ENCODE results near the gene PTPRA. TPM values are rescaled to one million over a fixed set of nuclear protein-coding genes. Genes with fewer than 3 reads are reported as not detected.

PTPRA gene
- total and polyA plus RNA-seq, 2 of the 13 experiments (the other 11 are each of a cell fraction or from before 2014, with no cell fraction given) = 47.2 to 127 TPM

- DNase-seq (ENCODE audit: low spot score) (no peak), FAIRE-seq (peak; percentile 4), ATAC-seq (no peak)
- intact Hi-C loops (cut with micrococcal nuclease; ENCODE audit: unreplicated experiment) (no loop called here), in situ Hi-C loops (cut with HindIII; ENCODE audit: extremely low pct_ligation_motif_present, low pct_unique_long_range_greater_than_20kb) (no loop called here)
- no peak overlapping the region for H2AFZ ChIP-seq (ENCODE audit: low read length)
- ChIA-PET POLR2A (no interaction called here), CTCF (ENCODE audit: low intra/inter-chr PET ratio, low total read pairs) (no interaction called here)
- H3K9me3 ChIP-seq (ENCODE audit: low read length) = 0 out of 2 replicates have a peak, but pooled peaks cover 3% of the 10 kb centered on the region
- TF ChIP-seq USF2 (IDR thresholded peaks at IDR 0.05; ENCODE audit: low read depth, low read length) = no peak
- TF ChIP-seq USF2 (CRISPR knock-in tag; IDR thresholded peaks at IDR 0.05; ENCODE audit: borderline replicate concordance) = no peak
- no peak for TF ChIP-seq HNF4A (CRISPR knock-in tag; IDR thresholded peaks at IDR 0.05)
- no peak for TF ChIP-seq PRMT3 (CRISPR knock-in tag; IDR thresholded peaks at IDR 0.05; ENCODE audit: borderline replicate concordance, low read depth)
- no peak for TF ChIP-seq CENPT (CRISPR knock-in tag; IDR thresholded peaks at IDR 0.05; ENCODE audit: low read depth)
- TF ChIP-seq MAFK (conservative IDR thresholded peaks at IDR 0.05 in 1 of 2, IDR thresholded peaks at IDR 0.05 in 1 of 2; ENCODE audit: low read length in 2 of 2) = no peak
- no peak for TF ChIP-seq ZNF510 (CRISPR knock-in tag; IDR thresholded peaks at IDR 0.05; ENCODE audit: low read depth)
- no peak for TF ChIP-seq RNF219 (CRISPR knock-in tag; IDR thresholded peaks at IDR 0.05)
- TF ChIP-seq ZMYM3 (CRISPR knock-in tag; IDR thresholded peaks at IDR 0.05) = no peak
- H3K4me1 ChIP-seq (ENCODE audit: insufficient read depth, low read length) = peaks cover 26% of the 10 kb centered on the region
- H3K27me3 ChIP-seq (ENCODE audit: control insufficient read depth in 1 of 2, insufficient read depth in 2 of 2, low read length in 2 of 2) = no peaks in the 10 kb centered on the region
- 61% methylated on average over 2 of the region's 2 CpGs for WGBS (ENCODE audit: low lambda C conversion rate)
- H3K79me2 ChIP-seq (ENCODE audit: insufficient read depth, low read length) = peaks cover 75% of the 10 kb centered on the region
- no peak overlapping the region for H3K4me2 ChIP-seq (ENCODE audit: low read depth, low read length)
- 0 out of 5 replicates have a peak, but pooled peaks cover 0 to 1% of the 10 kb centered on the region in 2 experiments for H3K36me3 ChIP-seq (replicated peaks in 1 of 2; ENCODE audit: control insufficient read depth in 1 of 2, insufficient read depth in 2 of 2, low read length in 2 of 2)
- no TSS peak for BruUV-seq (replicated peaks)
- no peak overlapping the region for H3K4me3 ChIP-seq (replicated peaks in 1 of 3; ENCODE audit: insufficient read depth in 1 of 3, low read depth in 2 of 3, low read length in 3 of 3)
- 0 out of 2 replicates have a peak, but pooled peaks cover 14% of the 10 kb centered on the region for H4K20me1 ChIP-seq (ENCODE audit: insufficient read depth, low read length)
- H3K9ac ChIP-seq (ENCODE audit: insufficient read depth, low read depth, low read length) = no peak overlapping the region
- no peak overlapping the region for H3K27ac ChIP-seq (ENCODE audit: extremely low read length, insufficient read depth, low read length)
Measured at GRCh38 chr20:2890742-2891141, 17.5 kb downstream of the PTPRA start.
